Neural progenitor cell (in vitro differentiated cells): ENCODE results near the gene GTPBP2. TPM values are rescaled to one million over a fixed set of nuclear protein-coding genes. Genes with fewer than 3 reads are reported as not detected.

ENCODE experiments used
- DNase-seq: peaks from one replicate; pipeline ENCODE4 v3.0.0-alpha.2; 2016; ENCODE audit warnings: low spot score
- H2AFZ ChIP-seq: fragments of 200-600 bp; sonication (generic); replicated peaks from 2 replicates; pipeline ENCODE4 v1.6.1; 2016; ENCODE audit warnings: antibody characterized with exemption
- H3F3A ChIP-seq: fragments of 200-600 bp; sonication (generic); 2 replicates; pipeline ENCODE4 v1.6.1; 2016; ENCODE audit warnings: antibody characterized with exemption, low read depth
- H3K27ac ChIP-seq: fragments of 200-600 bp; sonication (generic); 2 replicates; pipeline ENCODE4 v1.5.1; 2016; ENCODE audit warnings: mild to moderate bottlenecking
- H3K27me3 ChIP-seq: fragments of 200-600 bp; sonication (generic); 2 replicates; pipeline ENCODE4 v1.6.1; 2016; ENCODE audit warnings: mild to moderate bottlenecking, moderate library complexity
- H3K36me3 ChIP-seq: fragments of 200-600 bp; sonication (generic); 2 replicates; pipeline ENCODE4 v1.5.1; 2016
- H3K4me1 ChIP-seq: fragments of 200-600 bp; sonication (generic); 2 replicates; pipeline ENCODE4 v1.6.1; 2016; ENCODE audit warnings: mixed run types
- H3K4me2 ChIP-seq: fragments of 200-600 bp; sonication (generic); 2 replicates; pipeline ENCODE4 v1.6.1; 2016
- H3K4me3 ChIP-seq: fragments of 200-600 bp; sonication (generic); 2 replicates; pipeline ENCODE4 v1.5.1; 2016
- H3K79me2 ChIP-seq: fragments of 200-600 bp; sonication (generic); 2 replicates; pipeline ENCODE4 v1.6.1; 2016; ENCODE audit warnings: low read depth
- H3K9ac ChIP-seq: fragments of 200-600 bp; sonication (generic); 2 replicates; pipeline ENCODE4 v1.6.1; 2016
- H3K9me3 ChIP-seq: fragments of 200-600 bp; sonication (generic); 2 replicates; pipeline ENCODE4 v1.5.1; 2016; ENCODE audit warnings: low read depth
- H4K20me1 ChIP-seq: fragments of 200-600 bp; sonication (generic); 2 replicates; pipeline ENCODE4 v1.6.1; 2016; ENCODE audit warnings: low read depth
- H3K27ac Mint-ChIP-seq: 3 replicates; pipeline ENCODE4 v1.8.0; 2021; ENCODE audit warnings: mixed read lengths
- H3K27me3 Mint-ChIP-seq: 2 replicates; pipeline ENCODE4 v1.8.0; 2022; ENCODE audit warnings: low read depth, mild to moderate bottlenecking, inconsistent platforms, moderate library complexity, mixed read lengths; ENCODE audit not compliant: insufficient read depth
- H3K36me3 Mint-ChIP-seq: 3 replicates; pipeline ENCODE4 v1.8.0; 2021; ENCODE audit warnings: mixed read lengths
- H3K4me1 Mint-ChIP-seq: 3 replicates; pipeline ENCODE4 v1.8.0; 2021; ENCODE audit warnings: mixed read lengths
- H3K4me3 Mint-ChIP-seq: 3 replicates; pipeline ENCODE4 v1.8.0; 2021; ENCODE audit warnings: mild to moderate bottlenecking, moderate library complexity, mixed read lengths
- H3K9me3 Mint-ChIP-seq: 3 replicates; pipeline ENCODE4 v1.8.0; 2020; ENCODE audit warnings: mixed read lengths
- CTCF ChIP-seq: fragments of 200-600 bp; sonication (generic); IDR thresholded peaks from 2 replicates; pipeline ENCODE4 v1.5.1; 2017; ENCODE audit warnings: antibody characterized with exemption, mild to moderate bottlenecking
- EZH2 ChIP-seq: fragments of 200-600 bp; sonication (generic); IDR thresholded peaks from 2 replicates; pipeline ENCODE4 v1.6.1; 2017; ENCODE audit warnings: antibody characterized with exemption, mild to moderate bottlenecking, moderate library complexity
- EZH2phosphoT487 ChIP-seq: fragments of 200-600 bp; sonication (generic); IDR thresholded peaks from 2 replicates; pipeline ENCODE4 v1.6.1; 2017; ENCODE audit warnings: antibody characterized with exemption
- total RNA-seq: library from RNA; depleted of rRNA; stranded (reverse); fragments of >200 nt; gene quantifications from 2 replicates; pipeline ENCODE4 v1.2.3, GENCODE V29; 2015; ENCODE audit warnings: low replicate concordance

Gene GTPBP2
- total RNA-seq, 1 donor from 2014 or later = 45.5 TPM

GRCh38 chr6:43676962-43677606 is 48.0 kb upstream of the GTPBP2 start:
- peaks cover 28% of the 10 kb centered on the region for H3K36me3 Mint-ChIP-seq
- peaks cover 23% of the 10 kb centered on the region for H3K79me2 ChIP-seq
- no peak for TF ChIP-seq EZH2phosphoT487
- TF ChIP-seq EZH2 = no peak
- no peak for TF ChIP-seq CTCF
- H3K4me1 Mint-ChIP-seq = peaks cover 5% of the 10 kb centered on the region
- H4K20me1 ChIP-seq = peaks cover 21% of the 10 kb centered on the region
- H3K27ac Mint-ChIP-seq = no peak overlapping the region
- H2AFZ ChIP-seq = no peak overlapping the region
- no peaks in the 10 kb centered on the region for H3K9me3 Mint-ChIP-seq
- no peak overlapping the region for H3K4me3 Mint-ChIP-seq
- H3K4me2 ChIP-seq = no peak overlapping the region
- DNase-seq = no peak
- H3K36me3 ChIP-seq = no peaks in the 10 kb centered on the region
- H3K4me1 ChIP-seq = no peaks in the 10 kb centered on the region
- H3K4me3 ChIP-seq = no peak overlapping the region
- no peaks in the 10 kb centered on the region for H3K9me3 ChIP-seq
- peaks cover 3% of the 10 kb centered on the region for H3K27me3 Mint-ChIP-seq
- no peaks in the 10 kb centered on the region for H3F3A ChIP-seq
- H3K9ac ChIP-seq = no peak overlapping the region
- no peaks in the 10 kb centered on the region for H3K27me3 ChIP-seq
- no peak overlapping the region for H3K27ac ChIP-seq

GRCh38 chr6:43674921-43675320 is 45.9 kb upstream of the GTPBP2 start:
- Histone ChIP-seq H3K4me1 (peaks cover 2% of the 10 kb centered on the region), H2AFZ (no peak overlapping the region), H3K27ac (no peak overlapping the region), H3F3A (peaks cover 14% of the 10 kb centered on the region), H3K9me3 (no peaks in the 10 kb centered on the region), H4K20me1 (no peaks in the 10 kb centered on the region), H3K36me3 (no peaks in the 10 kb centered on the region), H3K4me3 (no peak overlapping the region), H3K27me3 (no peaks in the 10 kb centered on the region), H3K79me2 (peaks cover 2% of the 10 kb centered on the region), H3K9ac (no peak overlapping the region), H3K4me2 (no peak overlapping the region)
- DNase-seq = no peak
- no peak overlapping the region for H3K27ac Mint-ChIP-seq
- H3K9me3 Mint-ChIP-seq = no peaks in the 10 kb centered on the region
- no peak overlapping the region for H3K4me3 Mint-ChIP-seq
- H3K36me3 Mint-ChIP-seq = peaks cover 26% of the 10 kb centered on the region
- peaks cover 3% of the 10 kb centered on the region for H3K4me1 Mint-ChIP-seq
- peaks cover 4% of the 10 kb centered on the region for H3K27me3 Mint-ChIP-seq
- TF ChIP-seq CTCF (no peak), EZH2 (no peak), EZH2phosphoT487 (no peak)

- Histone ChIP-seq H4K20me1 (no peaks in the 10 kb centered on the region), H3K27me3 (no peaks in the 10 kb centered on the region), H3K4me2 (no peak overlapping the region), H3K9ac (no peak overlapping the region), H3K79me2 (no peaks in the 10 kb centered on the region), H3K4me3 (no peak overlapping the region), H3K4me1 (peaks cover 9% of the 10 kb centered on the region), H2AFZ (no peak overlapping the region), H3K9me3 (no peaks in the 10 kb centered on the region), H3K27ac (no peak overlapping the region), H3F3A (peaks cover 20% of the 10 kb centered on the region), H3K36me3 (no peaks in the 10 kb centered on the region)
- Mint-ChIP-seq H3K36me3 (peaks cover 25% of the 10 kb centered on the region), H3K27ac (no peak overlapping the region), H3K4me3 (no peak overlapping the region), H3K27me3 (peaks cover 4% of the 10 kb centered on the region), H3K9me3 (no peaks in the 10 kb centered on the region), H3K4me1 (peaks cover 3% of the 10 kb centered on the region)
- DNase-seq = no peak
- TF ChIP-seq CTCF = no peak
- TF ChIP-seq EZH2phosphoT487 = no peak
- no peak for TF ChIP-seq EZH2
Observed at GRCh38 chr6:43674291-43674690, 45.2 kb upstream of the GTPBP2 start.
